Measurements from ENCODE around the gene RGP1. TPM values are rescaled to one million over a fixed set of nuclear protein-coding genes. Genes with fewer than 3 reads are reported as not detected.
A peak's percentile ranks its signal among the peaks of the same experiment; 100 is the strongest.

RGP1 gene
- total and polyA plus RNA-seq, 8 donors, result 3.8 to 21.2 (median 12.0) TPM

GRCh38 chr9:35706951-35707350 is 42.1 kb upstream of the RGP1 start:
- Histone ChIP-seq H3K4me3 (no peak overlapping the region), H3K27ac (peak overlapping the region in 1 of 5 donors; percentile 97), H3K36me3 (peaks cover 97 to 100% (median 100%) of the 10 kb centered on the region in 4 donors), H3K4me1 (no peaks in the 10 kb centered on the region), H3K9me3 (no peaks in the 10 kb centered on the region), H3K27me3 (no peaks in the 10 kb centered on the region)
- intact Hi-C loops (cut with DNase I; ENCODE audit: low total_unique reads), result no loop called here
- WGBS, 5 donors, result 85 to 93% (median 92%) methylated on average over 5 to 10 of the region's 10 CpGs
- TF ChIP-seq EP300 (IDR thresholded peaks at IDR 0.05), result no peak
- no peak for TF ChIP-seq POLR2A (IDR thresholded peaks at IDR 0.05)
- TF ChIP-seq POLR2AphosphoS5 (IDR thresholded peaks at IDR 0.05), result no peak
- TF ChIP-seq CTCF (IDR thresholded peaks at IDR 0.05), result no peak
- no peak for DNase-seq

- H3K4me1 ChIP-seq, result no peaks in the 10 kb centered on the region
- H3K4me3 ChIP-seq, result no peak overlapping the region
- H3K9me3 ChIP-seq, result no peaks in the 10 kb centered on the region
- DNase-seq, result no peak
- TF ChIP-seq POLR2AphosphoS5 (IDR thresholded peaks at IDR 0.05) (no peak), EP300 (IDR thresholded peaks at IDR 0.05) (no peak), CTCF (IDR thresholded peaks at IDR 0.05) (no peak), POLR2A (IDR thresholded peaks at IDR 0.05) (no peak)
- peaks cover 97 to 100% (median 100%) of the 10 kb centered on the region in 4 donors for H3K36me3 ChIP-seq
- no peaks in the 10 kb centered on the region for H3K27me3 ChIP-seq
- intact Hi-C loops (cut with DNase I; ENCODE audit: low total_unique reads), result no loop called here
- H3K27ac ChIP-seq, result peak overlapping the region in 1 of 5 donors; percentile 97
- 86 to 96% (median 93%) methylated on average over 4 of the region's 4 CpGs for WGBS, 5 donors
These were observed 40.9 kb upstream of the RGP1 start for GRCh38 chr9:35708146-35708545.

DNA sequence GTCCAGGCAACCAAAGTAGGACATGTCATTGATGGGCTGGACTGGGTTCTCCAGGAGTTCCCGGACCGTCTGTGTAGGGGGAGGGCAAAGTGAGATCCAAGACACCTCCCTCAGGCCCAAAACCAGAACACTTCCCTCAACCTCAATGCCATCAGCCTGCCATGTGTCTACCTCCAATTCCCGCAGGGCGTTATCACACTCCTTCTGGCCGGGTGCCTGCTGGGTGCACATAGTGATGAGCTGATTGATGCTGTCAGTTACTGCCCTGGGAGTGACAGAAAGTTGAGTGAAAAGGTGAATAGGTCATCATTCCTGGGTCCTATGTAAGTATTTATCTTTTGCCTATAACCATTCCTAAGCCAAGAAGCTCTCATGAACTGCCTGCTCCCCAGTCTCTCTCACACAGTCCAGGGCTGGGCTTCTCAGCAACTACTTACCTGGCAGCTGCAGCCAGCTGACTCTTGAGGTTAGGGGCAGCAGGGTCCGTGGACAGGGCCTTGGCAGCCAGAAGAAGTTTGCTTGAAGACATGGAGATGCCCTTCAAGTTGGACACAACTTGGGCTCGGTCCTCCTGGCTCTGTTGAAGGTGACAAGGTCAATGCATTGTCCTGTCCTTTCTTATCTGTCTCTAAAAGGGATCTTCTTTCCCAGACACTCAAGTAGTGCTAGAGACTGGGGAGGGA is 38.1 kb upstream of the RGP1 start:
- no peak for DNase-seq
- Histone ChIP-seq H3K4me1 (no peaks in the 10 kb centered on the region), H3K36me3 (peaks cover 96 to 100% (median 100%) of the 10 kb centered on the region in 4 donors), H3K9me3 (no peaks in the 10 kb centered on the region), H3K27ac (peak overlapping the region in 3 of 5 donors; percentile 6 to 72 (median 10)), H3K27me3 (no peaks in the 10 kb centered on the region), H3K4me3 (no peak overlapping the region)
- intact Hi-C loops (cut with DNase I; ENCODE audit: low total_unique reads), result no loop called here
- TF ChIP-seq CTCF (IDR thresholded peaks at IDR 0.05) (no peak), POLR2A (IDR thresholded peaks at IDR 0.05) (no peak), EP300 (IDR thresholded peaks at IDR 0.05) (no peak), POLR2AphosphoS5 (IDR thresholded peaks at IDR 0.05) (no peak)
- WGBS, 5 donors, result 65 to 85% (median 71%) methylated on average over 7 of the region's 7 CpGs

GRCh38 chr9:35711501-35712428 is 37.3 kb upstream of the RGP1 start:
- intact Hi-C loops (cut with DNase I; ENCODE audit: low total_unique reads), result no loop called here
- Histone ChIP-seq H3K27me3 (no peaks in the 10 kb centered on the region), H3K27ac (peak overlapping the region in 2 of 5 donors; percentile 6 to 72), H3K36me3 (peaks cover 96 to 100% (median 100%) of the 10 kb centered on the region in 4 donors), H3K9me3 (no peaks in the 10 kb centered on the region), H3K4me3 (no peak overlapping the region), H3K4me1 (peaks cover 0 to 4% (median 0%) of the 10 kb centered on the region in 4 donors)
- 87 to 92% (median 88%) methylated on average over 20 to 21 of the region's 21 CpGs for WGBS, 5 donors
- DNase-seq, result no peak
- no peak for TF ChIP-seq POLR2A (IDR thresholded peaks at IDR 0.05)
- no peak for TF ChIP-seq CTCF (IDR thresholded peaks at IDR 0.05)
- no peak for TF ChIP-seq POLR2AphosphoS5 (IDR thresholded peaks at IDR 0.05)
- no peak for TF ChIP-seq EP300 (IDR thresholded peaks at IDR 0.05)

All from stomach (tissue), 9 donors.